Measurements from ENCODE around the gene ERC1. TPM values are rescaled to one million over a fixed set of nuclear protein-coding genes. Genes with fewer than 3 reads are reported as not detected.

The ERC1 gene
- total and polyA plus RNA-seq, 9 of the 15 experiments (the other 6 are each of a cell fraction or from before 2014, with no cell fraction given), result 0.74 to 11.8 (median 4.8) TPM

- Histone ChIP-seq H3K9me1 (ENCODE audit: control insufficient read depth, insufficient read depth, low read length) (no peaks in the 10 kb centered on the region), H3K9me3 (replicated peaks; ENCODE audit: control insufficient read depth, insufficient read depth, low read depth, low read length) (no peaks in the 10 kb centered on the region), H3K4me2 (ENCODE audit: insufficient read depth, low read length) (no peak overlapping the region), H3K79me2 (ENCODE audit: control insufficient read depth, insufficient read depth, low read length) (no peaks in the 10 kb centered on the region), H3K4me1 (replicated peaks in 1 of 2; ENCODE audit: control insufficient read depth in 2 of 2, insufficient read depth in 2 of 2, low read length in 2 of 2) (peaks cover 0 to 9% of the 10 kb centered on the region in 2 experiments; a peak in 3 of 5 replicates), H2AFZ (ENCODE audit: low read depth, low read length) (no peak overlapping the region), H3K36me3 (ENCODE audit: control insufficient read depth, insufficient read depth, low read length) (no peaks in the 10 kb centered on the region), H3K9ac (ENCODE audit: insufficient read depth in 1 of 2, low read depth in 2 of 2, low read length in 2 of 2) (no peak overlapping the region), H3K27me3 (ENCODE audit: control insufficient read depth in 2 of 2, insufficient read depth in 2 of 2, low read length in 2 of 2) (no peaks in the 10 kb centered on the region), H3K27ac (ENCODE audit: extremely low read depth, low read depth, low read length) (no peak overlapping the region), H3K4me3 (no peak overlapping the region), H4K20me1 (replicated peaks; ENCODE audit: control insufficient read depth, insufficient read depth, low read length) (no peaks in the 10 kb centered on the region)
- CTCF ChIA-PET (ENCODE audit: low intra/inter-chr PET ratio), result no interaction called here
- no TSS peak for BruUV-seq (replicated peaks)
- ATAC-seq (no peak), FAIRE-seq (no peak), DNase-seq (ENCODE audit: extremely low read depth in 1 of 4, low spot score in 3 of 4) (no peak)
- WGBS (ENCODE audit: insufficient coverage, low coverage, missing lambda C conversion rate), result 39% methylated on average over 4 of the region's 5 CpGs
- TF ChIP-seq BCL6 (CRISPR knock-in tag; IDR thresholded peaks at IDR 0.05), result no peak
- TF ChIP-seq FIP1L1 (IDR thresholded peaks at IDR 0.05; ENCODE audit: low read depth, low read length, poor library complexity, severe bottlenecking), result no peak
- no peak for TF ChIP-seq RB1 (IDR thresholded peaks at IDR 0.05; ENCODE audit: low read depth)
- TF ChIP-seq NRF1 (conservative IDR thresholded peaks at IDR 0.05 in 1 of 2, IDR thresholded peaks at IDR 0.05 in 1 of 2), result no peak
- TF ChIP-seq TCFL5 (CRISPR knock-in tag; conservative IDR thresholded peaks at IDR 0.05), result no peak
- TF ChIP-seq CAMTA2 (CRISPR knock-in tag; conservative IDR thresholded peaks at IDR 0.05), result no peak
- no peak for TF ChIP-seq ZNF589 (CRISPR knock-in tag; IDR thresholded peaks at IDR 0.05; ENCODE audit: low read depth)
- no peak for TF ChIP-seq FOXJ3 (CRISPR knock-in tag; IDR thresholded peaks at IDR 0.05)
- no peak for TF ChIP-seq TRIM28 (IDR thresholded peaks at IDR 0.05)
- TF ChIP-seq NFRKB (IDR thresholded peaks at IDR 0.05; ENCODE audit: low read depth), result no peak
- no peak for TF ChIP-seq EWSR1 (IDR thresholded peaks at IDR 0.05; ENCODE audit: borderline replicate concordance, low read depth, partially characterized antibody)
- TF ChIP-seq NFYB (IDR thresholded peaks at IDR 0.05; ENCODE audit: extremely low read depth, insufficient read length), result no peak
- TF ChIP-seq TCF7 (IDR thresholded peaks at IDR 0.05; ENCODE audit: borderline replicate concordance), result no peak
- TF ChIP-seq ZNF311 (CRISPR knock-in tag; IDR thresholded peaks at IDR 0.05), result no peak
- no peak for TF ChIP-seq ATF3 (IDR thresholded peaks at IDR 0.05)
- no peak for TF ChIP-seq ATF3 (CRISPR knock-in tag; conservative IDR thresholded peaks at IDR 0.05)
- no peak for TF ChIP-seq ZNF280A (IDR thresholded peaks at IDR 0.05; ENCODE audit: low read depth, partially characterized antibody)
- TF ChIP-seq NEUROD1 (IDR thresholded peaks at IDR 0.05; ENCODE audit: borderline replicate concordance, low read depth, low read length, partially characterized antibody), result no peak
- POLR2A ChIA-PET, result interaction anchor here (1.1 kb wide), 1 partner anchor 12 kb away, joined by 3 read pairs; no protein-coding TSS in a partner anchor
- intact Hi-C loops (cut with micrococcal nuclease) (no loop called here), in situ Hi-C loops (cut with MboI) (loop anchor here (10.0 to 25.0 kb wide), 2 partner anchors 112 to 305 kb away; partner anchors contain the start of gene FBXL14)
Measured at GRCh38 chr12:1282670-1283315, 291.8 kb downstream of the ERC1 start.

Data from K562 (cell line).